Urinary bladder (tissue), 4 donors: ENCODE results near the gene MICAL1. TPM values are rescaled to one million over a fixed set of nuclear protein-coding genes. Genes with fewer than 3 reads are reported as not detected.
A peak's percentile ranks its signal among the peaks of the same experiment; 100 is the strongest.

ENCODE experiments used
- DNase-seq: peaks from one replicate; pipeline ENCODE4 v3.0.0-alpha.2; 2015; ENCODE audit errors: extremely low spot score
- H3K27ac ChIP-seq: one replicate; pipeline ENCODE4 v1.5.1; 2013; ENCODE audit warnings: low read depth, mild to moderate bottlenecking, moderate library complexity
- H3K36me3 ChIP-seq: one replicate; pipeline ENCODE4 v1.6.1; 2013; ENCODE audit warnings: mild to moderate bottlenecking, moderate library complexity; ENCODE audit not compliant: insufficient read depth
- H3K4me1 ChIP-seq: one replicate; pipeline ENCODE4 v1.6.1; 2013; ENCODE audit warnings: mild to moderate bottlenecking, moderate library complexity; ENCODE audit not compliant: insufficient read depth
- H3K4me3 ChIP-seq: one replicate; pipeline ENCODE4 v1.5.1; 2013; ENCODE audit warnings: low read depth, low read length
- WGBS: extraction: QIAGEN DNeasy Blood & Tissue Kit; methylation state at CpG from one replicate; pipeline ENCODE4 v1.1.7; 2013; 5-methylcytosine and 5-hydroxymethylcytosine counted together
- polyA plus RNA-seq: library from polyadenylated mRNA; stranded (reverse); fragments of 200-250 nt; gene quantifications from one replicate; pipeline ENCODE4 v1.2.3, GENCODE V29; 2013
- total RNA-seq: library from RNA; depleted of rRNA; stranded (reverse); fragments of >200 nt; gene quantifications from one replicate; pipeline ENCODE4 v1.2.3, GENCODE V29; 2014
- donor health status: healthy with polysubstance abuse.
- donor health status: healthy.

MICAL1 gene
- total and polyA plus RNA-seq, 2 donors: 25.5 to 83.8 TPM

GRCh38 chr6:109456111-109456583 is 575 bp upstream of the MICAL1 start:
- no peak for DNase-seq
- peak overlapping the region; percentile 63 for H3K27ac ChIP-seq
- peaks cover 1% of the 10 kb centered on the region for H3K4me1 ChIP-seq
- H3K36me3 ChIP-seq: no peaks in the 10 kb centered on the region
- WGBS: 8% methylated on average over 38 of the region's 38 CpGs
- peak overlapping the region; percentile 77 for H3K4me3 ChIP-seq

- Histone ChIP-seq H3K36me3 (no peaks in the 10 kb centered on the region), H3K27ac (peak overlapping the region; percentile 83), H3K4me1 (peaks cover 1% of the 10 kb centered on the region), H3K4me3 (peak overlapping the region; percentile 77)
- DNase-seq: no peak
- WGBS: 5% methylated on average over 48 of the region's 48 CpGs
Measured at GRCh38 chr6:109454496-109455436, 806 bp downstream of the MICAL1 start.

GRCh38 chr6:109453594-109454495 is 1.7 kb downstream of the MICAL1 start:
- Histone ChIP-seq H3K4me1 (peaks cover 1% of the 10 kb centered on the region), H3K4me3 (no peak overlapping the region), H3K27ac (no peak overlapping the region), H3K36me3 (no peaks in the 10 kb centered on the region)
- 88% methylated on average over 27 of the region's 27 CpGs for WGBS
- no peak for DNase-seq

DNA sequence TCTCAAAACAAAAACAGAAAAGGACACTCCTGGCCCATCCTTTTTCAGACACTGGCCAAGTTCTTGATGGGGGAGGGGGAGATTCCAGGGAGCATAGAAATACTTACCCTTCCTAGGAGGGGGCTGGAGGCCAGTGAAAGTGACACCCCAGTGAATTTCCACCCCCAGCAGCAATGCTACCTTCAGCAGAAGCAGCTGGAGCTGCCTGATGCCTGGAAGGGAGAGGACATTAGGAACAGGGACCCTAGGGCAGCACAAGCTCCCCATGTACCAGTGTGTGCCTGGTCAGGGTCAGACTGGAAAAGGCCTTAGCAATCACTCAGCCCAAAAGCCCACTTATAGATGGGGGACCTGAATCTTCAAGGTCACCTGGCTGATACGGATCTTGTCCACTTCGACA is 2.4 kb downstream of the MICAL1 start:
- Histone ChIP-seq H3K4me3 (no peak overlapping the region), H3K4me1 (peaks cover 1% of the 10 kb centered on the region), H3K36me3 (no peaks in the 10 kb centered on the region), H3K27ac (no peak overlapping the region)
- WGBS: 93% methylated on average over 2 of the region's 2 CpGs
- DNase-seq: no peak

- no peaks in the 10 kb centered on the region for H3K36me3 ChIP-seq
- no peak overlapping the region for H3K27ac ChIP-seq
- no peak overlapping the region for H3K4me3 ChIP-seq
- WGBS: 93% methylated on average over 9 of the region's 9 CpGs
- no peaks in the 10 kb centered on the region for H3K4me1 ChIP-seq
- no peak for DNase-seq
Measured at GRCh38 chr6:109452181-109452580, 3.4 kb downstream of the MICAL1 start.

DNA sequence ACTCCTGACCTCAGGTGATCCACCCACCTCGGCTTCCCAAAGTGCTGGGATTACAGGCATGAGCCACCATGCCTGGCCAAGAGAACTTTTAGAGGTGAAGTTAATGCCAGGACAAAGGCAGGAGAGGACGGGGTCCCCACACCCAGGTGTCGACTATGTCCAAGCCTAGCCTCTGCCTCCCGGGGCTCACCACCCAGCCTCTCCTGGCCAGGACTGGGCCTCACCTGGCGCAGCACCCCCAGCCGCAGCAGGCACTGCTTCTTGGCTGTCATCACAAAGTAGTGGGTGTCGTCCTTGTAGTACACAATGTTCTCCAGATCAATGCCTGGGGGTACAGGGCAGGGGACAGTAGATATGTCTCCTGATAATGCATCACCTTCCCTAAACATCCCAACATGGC is 4.2 kb downstream of the MICAL1 start:
- Histone ChIP-seq H3K4me3 (no peak overlapping the region), H3K4me1 (no peaks in the 10 kb centered on the region), H3K36me3 (no peaks in the 10 kb centered on the region), H3K27ac (no peak overlapping the region)
- 94% methylated on average over 7 of the region's 7 CpGs for WGBS
- no peak for DNase-seq

GRCh38 chr6:109450801-109451200 is 4.8 kb downstream of the MICAL1 start:
- H3K4me1 ChIP-seq: no peaks in the 10 kb centered on the region
- no peak overlapping the region for H3K27ac ChIP-seq
- no peaks in the 10 kb centered on the region for H3K36me3 ChIP-seq
- no peak overlapping the region for H3K4me3 ChIP-seq
- WGBS: 83% methylated on average over 3 of the region's 3 CpGs
- DNase-seq: no peak

- Histone ChIP-seq H3K4me1 (no peaks in the 10 kb centered on the region), H3K27ac (no peak overlapping the region), H3K36me3 (no peaks in the 10 kb centered on the region), H3K4me3 (no peak overlapping the region)
- 89% methylated on average over 16 of the region's 16 CpGs for WGBS
- no peak for DNase-seq
Measured at GRCh38 chr6:109449795-109450673, 5.5 kb downstream of the MICAL1 start.

DNA sequence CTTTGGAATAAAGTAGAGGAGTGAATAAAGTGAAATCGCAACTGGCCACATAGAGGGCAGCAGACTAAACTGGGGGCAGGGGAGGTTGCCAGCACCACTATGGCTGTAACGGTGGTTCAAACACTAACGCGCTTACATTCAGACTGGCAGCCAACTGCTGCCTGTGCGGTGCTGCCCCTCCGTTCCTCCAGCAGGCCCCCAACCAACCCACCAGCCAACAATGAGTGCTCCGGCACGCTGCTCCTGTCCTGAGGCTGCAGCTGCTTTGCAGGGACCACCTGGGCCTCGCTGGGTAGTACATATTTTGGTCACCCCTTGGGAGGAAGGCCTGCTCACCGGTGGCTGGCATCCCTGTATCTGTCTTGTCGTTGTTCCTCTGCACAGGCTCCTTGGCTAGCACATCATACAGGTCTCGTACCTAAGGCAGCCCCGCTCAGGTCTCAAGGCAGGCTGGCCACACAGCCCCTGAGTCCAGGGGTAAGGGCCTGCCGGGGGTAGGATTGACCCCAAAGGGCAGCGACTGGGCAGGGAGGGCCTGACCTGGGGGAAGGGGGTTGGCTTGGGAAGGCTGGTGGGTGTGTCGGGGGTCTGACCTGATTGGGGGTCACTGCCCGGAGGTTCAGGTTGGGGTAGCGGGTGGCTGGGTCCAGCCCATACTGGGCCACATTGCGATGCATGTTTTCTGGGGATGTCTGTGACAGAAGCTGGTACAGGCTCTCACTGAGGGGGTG is 6.3 kb downstream of the MICAL1 start:
- DNase-seq: no peak
- Histone ChIP-seq H3K36me3 (peaks cover 4% of the 10 kb centered on the region), H3K4me3 (no peak overlapping the region), H3K27ac (no peak overlapping the region), H3K4me1 (no peaks in the 10 kb centered on the region)
- 87% methylated on average over 19 of the region's 19 CpGs for WGBS

DNA sequence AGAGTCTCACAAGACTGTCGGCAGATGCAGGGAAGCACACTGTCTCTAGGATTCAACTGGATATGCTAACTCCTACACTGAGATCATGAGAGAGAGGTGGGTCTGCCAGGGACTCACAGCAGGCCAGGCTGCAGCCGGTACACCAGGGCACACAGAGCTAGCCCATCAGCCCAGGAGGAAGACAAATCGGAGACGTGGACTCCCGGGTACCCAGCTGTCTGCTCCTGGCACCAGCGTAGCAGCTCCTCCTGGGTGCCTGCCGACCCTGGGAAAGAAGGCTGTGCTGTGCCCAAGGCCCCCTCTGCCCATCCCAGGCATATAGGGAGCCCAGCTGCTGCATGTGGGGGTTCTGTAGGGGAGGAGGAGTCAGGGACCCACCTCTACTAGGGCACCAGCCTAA is 7.0 kb downstream of the MICAL1 start:
- 87% methylated on average over 7 of the region's 7 CpGs for WGBS
- no peak for DNase-seq
- peaks cover 4% of the 10 kb centered on the region for H3K36me3 ChIP-seq

GRCh38 chr6:109447878-109448555 is 7.6 kb downstream of the MICAL1 start:
- 85% methylated on average over 8 of the region's 8 CpGs for WGBS
- H3K36me3 ChIP-seq: peaks cover 4% of the 10 kb centered on the region
- DNase-seq: no peak
- no peak overlapping the region for H3K4me3 ChIP-seq
- no peaks in the 10 kb centered on the region for H3K4me1 ChIP-seq
- H3K27ac ChIP-seq: no peak overlapping the region

More for the DNA sequence above, 7.0 kb downstream of the MICAL1 start:
- H3K27ac ChIP-seq: no peak overlapping the region
- no peaks in the 10 kb centered on the region for H3K4me1 ChIP-seq
- H3K4me3 ChIP-seq: no peak overlapping the region

GRCh38 chr6:109447087-109447486 is 8.5 kb downstream of the MICAL1 start:
- no peak for DNase-seq
- Histone ChIP-seq H3K4me1 (no peaks in the 10 kb centered on the region), H3K27ac (no peak overlapping the region), H3K36me3 (peaks cover 4% of the 10 kb centered on the region), H3K4me3 (no peak overlapping the region)
- 91% methylated on average over 10 of the region's 10 CpGs for WGBS
